Lung (tissue), 16 donors: ENCODE data around the gene ZNF280B. TPM values are rescaled to one million over a fixed set of nuclear protein-coding genes. Genes with fewer than 3 reads are reported as not detected.

Experiments
- ATAC-seq: fragments of 200-7000 bp; cut with Tn5 transposase; one replicate; pipeline ENCODE4 v1.9.1; 2020; ENCODE audit warnings: moderate number of reproducible peaks; ENCODE audit not compliant: insufficient read depth, low FRiP score
- DNase-seq, 3 donors: peaks; one replicate each; pipeline ENCODE4 v3.0.0-alpha.2; 2013 to 2017
- H3K27ac ChIP-seq, 2 donors: one replicate each; pipeline ENCODE4 v1.5.1; 2013; ENCODE audit warnings: mild to moderate bottlenecking in 2 of 2, moderate library complexity in 2 of 2, control low read depth in 1 of 2, inconsistent platforms in 1 of 2, low read depth in 1 of 2, low read length in 1 of 2
- H3K27me3 ChIP-seq, 3 donors: one replicate each; pipeline ENCODE4 v1.5.1; 2013; ENCODE audit warnings: low read length in 2 of 3; ENCODE audit not compliant: control insufficient read depth in 3 of 3, insufficient read depth in 3 of 3
- H3K36me3 ChIP-seq, 4 donors: one replicate each; pipeline ENCODE4 v1.5.1; 2013; ENCODE audit warnings: low read length in 4 of 4, mild to moderate bottlenecking in 1 of 4, moderate library complexity in 1 of 4; ENCODE audit not compliant: control insufficient read depth in 4 of 4, insufficient read depth in 4 of 4
- H3K4me1 ChIP-seq, 5 donors: one replicate each; pipeline ENCODE4 v1.5.1; 2013; ENCODE audit warnings: low read length in 5 of 5, mild to moderate bottlenecking in 2 of 5, moderate library complexity in 1 of 5; ENCODE audit not compliant: control insufficient read depth in 5 of 5, insufficient read depth in 5 of 5
- H3K4me3 ChIP-seq: one replicate; pipeline ENCODE4 v1.5.1; 2013; ENCODE audit warnings: mild to moderate bottlenecking, control low read depth, moderate library complexity
- H3K9ac ChIP-seq, 2 donors: one replicate each; pipeline ENCODE4 v1.5.1; 2013; ENCODE audit warnings: low read length in 2 of 2, control low read depth in 1 of 2; ENCODE audit not compliant: insufficient read depth in 1 of 2
- H3K9me3 ChIP-seq, 4 donors: one replicate each; pipeline ENCODE4 v1.5.1; 2013; ENCODE audit warnings: low read length in 3 of 4, mild to moderate bottlenecking in 1 of 4, moderate library complexity in 1 of 4; ENCODE audit not compliant: control insufficient read depth in 4 of 4, insufficient read depth in 3 of 4
- CTCF ChIP-seq: IDR thresholded peaks from 2 replicates; pipeline ENCODE4 v1.5.1; 2012; ENCODE audit warnings: mild to moderate bottlenecking; ENCODE audit errors: control extremely low read depth, extremely low read depth
- WGBS, 2 donors: extraction: QIAGEN DNeasy Blood & Tissue Kit; methylation state at CpG; one replicate each; pipeline ENCODE4 v1.1.7; 2013; 5-methylcytosine and 5-hydroxymethylcytosine counted together
- long read RNA-seq, 5 donors: transcript quantifications; one replicate each; lab custom pipeline, GENCODE V29; 2026
- polyA plus RNA-seq, 2 donors: library from polyadenylated mRNA; stranded (reverse); fragments of 200-250 nt; gene quantifications; one replicate each; pipeline ENCODE4 v1.2.1, GENCODE V29; 2013
- total RNA-seq, 2 donors: library from RNA; depleted of rRNA in 1 of 2; stranded (reverse); fragments of >200 nt in 1 of 2; gene quantifications; one replicate each; pipeline ENCODE4 v1.2.1, GENCODE V29; 2014 to 2021
- donor health status: control.
- donor health status: control.
- donor health status: Bipolar disorder and iron deficiency.
- donor health status: healthy.
- donor health status: DM: yes; HTN: yes; CAD: no.

The ZNF280B gene
- total RNA-seq (under 1 TPM; 0.49 to 0.97 TPM), polyA plus RNA-seq (under 1 TPM; 0.11 to 0.14 TPM)
- long read RNA-seq, donor 1, full-length matches to known transcripts, result 2 of 2 reads
- long read RNA-seq, donor 1, partial matches to known transcripts, result 0 of 2 reads
- long read RNA-seq, donor 1, other reads (novel, unspliced or antisense), result 0 of 2 reads
- long read RNA-seq, donor 2, full-length matches to known transcripts, result 1 of 1 reads
- long read RNA-seq, donor 2, partial matches to known transcripts, result 0 of 1 reads
- long read RNA-seq, donor 2, other reads (novel, unspliced or antisense), result 0 of 1 reads
- long read RNA-seq, donor 3, result 0 reads
- long read RNA-seq, donor 4, full-length matches to known transcripts, result 1 of 1 reads
- long read RNA-seq, donor 4, partial matches to known transcripts, result 0 of 1 reads
- long read RNA-seq, donor 4, other reads (novel, unspliced or antisense), result 0 of 1 reads
- long read RNA-seq, donor 5, partial matches to known transcripts, result 0 of 1 reads
- long read RNA-seq, donor 5, other reads (novel, unspliced or antisense), result 0 of 1 reads

GRCh38 chr22:22508274-22509176 lies at the start of gene ZNF280B:
Gene ZNF280B (minus strand): TSS chr22:22508742. CDS start chr22:22489398, 19,344 bp downstream.
- H3K9ac ChIP-seq, result peak within 1 kb of the TSS in 1 of 2 donors; percentile 44
- peak; percentile 90 for ATAC-seq

GRCh38 chr22:22556995-22557925 lies 48.7 kb upstream of the ZNF280B start:
- H3K27me3 ChIP-seq, result no peaks in the 10 kb centered on the region
- WGBS, 2 donors, result 92% methylated on average over 38 of the region's 38 CpGs
- no peaks in the 10 kb centered on the region for H3K4me1 ChIP-seq
- H3K9ac ChIP-seq, result no peak overlapping the region
- TF ChIP-seq CTCF, result no peak
- H3K9me3 ChIP-seq, result no peaks in the 10 kb centered on the region
- DNase-seq (no peak), ATAC-seq (no peak)
- H3K27ac ChIP-seq, result no peak overlapping the region
- no peaks in the 10 kb centered on the region for H3K36me3 ChIP-seq
- no peak overlapping the region for H3K4me3 ChIP-seq

More at GRCh38 chr22:22508274-22509176, at the start of gene ZNF280B:
- Histone ChIP-seq H3K27me3 (peaks cover 0 to 5% (median 0%) of the 10 kb centered on the region in 3 donors), H3K9me3 (peaks cover 0 to 12% (median 3%) of the 10 kb centered on the region in 4 donors), H3K36me3 (no peaks in the 10 kb centered on the region), H3K4me1 (peaks cover 0 to 4% (median 0%) of the 10 kb centered on the region in 5 donors), H3K27ac (no peak within 1 kb of the TSS), H3K4me3 (peak within 1 kb of the TSS; percentile 26)
- DNase-seq, result peak; percentile 78 to 86 (median 85)
- TF ChIP-seq CTCF, result peak; percentile 4
- WGBS, 2 donors, result 3 to 4% methylated on average over 67 to 72 of the region's 72 CpGs

GRCh38 chr22:22556578-22556977 lies 48.0 kb upstream of the ZNF280B start:
- Histone ChIP-seq H3K4me3 (no peak overlapping the region), H3K36me3 (no peaks in the 10 kb centered on the region), H3K4me1 (no peaks in the 10 kb centered on the region), H3K9ac (no peak overlapping the region), H3K27me3 (no peaks in the 10 kb centered on the region), H3K9me3 (no peaks in the 10 kb centered on the region), H3K27ac (no peak overlapping the region)
- TF ChIP-seq CTCF, result no peak
- DNase-seq (no peak), ATAC-seq (no peak)
- WGBS, 2 donors, result 89 to 95% methylated on average over 14 of the region's 14 CpGs
